ENCODE measurements around the gene HNRNPAB. TPM values are rescaled to one million over a fixed set of nuclear protein-coding genes. Genes with fewer than 3 reads are reported as not detected.

Gene HNRNPAB
- total and polyA plus RNA-seq, 9 of the 15 experiments (the other 6 are each of a cell fraction or from before 2014, with no cell fraction given) = 34.6 to 425 (median 236) TPM

- TF ChIP-seq, protein P1, sequence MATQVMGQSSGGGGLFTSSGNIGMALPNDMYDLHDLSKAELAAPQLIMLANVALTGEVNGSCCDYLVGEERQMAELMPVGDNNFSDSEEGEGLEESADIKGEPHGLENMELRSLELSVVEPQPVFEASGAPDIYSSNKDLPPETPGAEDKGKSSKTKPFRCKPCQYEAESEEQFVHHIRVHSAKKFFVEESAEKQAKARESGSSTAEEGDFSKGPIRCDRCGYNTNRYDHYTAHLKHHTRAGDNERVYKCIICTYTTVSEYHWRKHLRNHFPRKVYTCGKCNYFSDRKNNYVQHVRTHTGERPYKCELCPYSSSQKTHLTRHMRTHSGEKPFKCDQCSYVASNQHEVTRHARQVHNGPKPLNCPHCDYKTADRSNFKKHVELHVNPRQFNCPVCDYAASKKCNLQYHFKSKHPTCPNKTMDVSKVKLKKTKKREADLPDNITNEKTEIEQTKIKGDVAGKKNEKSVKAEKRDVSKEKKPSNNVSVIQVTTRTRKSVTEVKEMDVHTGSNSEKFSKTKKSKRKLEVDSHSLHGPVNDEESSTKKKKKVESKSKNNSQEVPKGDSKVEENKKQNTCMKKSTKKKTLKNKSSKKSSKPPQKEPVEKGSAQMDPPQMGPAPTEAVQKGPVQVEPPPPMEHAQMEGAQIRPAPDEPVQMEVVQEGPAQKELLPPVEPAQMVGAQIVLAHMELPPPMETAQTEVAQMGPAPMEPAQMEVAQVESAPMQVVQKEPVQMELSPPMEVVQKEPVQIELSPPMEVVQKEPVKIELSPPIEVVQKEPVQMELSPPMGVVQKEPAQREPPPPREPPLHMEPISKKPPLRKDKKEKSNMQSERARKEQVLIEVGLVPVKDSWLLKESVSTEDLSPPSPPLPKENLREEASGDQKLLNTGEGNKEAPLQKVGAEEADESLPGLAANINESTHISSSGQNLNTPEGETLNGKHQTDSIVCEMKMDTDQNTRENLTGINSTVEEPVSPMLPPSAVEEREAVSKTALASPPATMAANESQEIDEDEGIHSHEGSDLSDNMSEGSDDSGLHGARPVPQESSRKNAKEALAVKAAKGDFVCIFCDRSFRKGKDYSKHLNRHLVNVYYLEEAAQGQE (IDR thresholded peaks at IDR 0.05; ENCODE audit: borderline replicate concordance) = no peak
- TF ChIP-seq, protein P1 (CRISPR knock-in tag; IDR thresholded peaks at IDR 0.05; ENCODE audit: low read depth) = peak; percentile 24; the same call in 1 of the 2 replicates
- peak; percentile 13 to 44; a peak in 2 of 4 replicates for TF ChIP-seq MAZ (CRISPR knock-in tag; conservative IDR thresholded peaks at IDR 0.05 in 1 of 2, IDR thresholded peaks at IDR 0.05 in 1 of 2)
- TF ChIP-seq SUPT5H (IDR thresholded peaks at IDR 0.05) = peak; percentile 61; the same call in 1 of the 2 replicates
- no peak for TF ChIP-seq MIER1 (IDR thresholded peaks at IDR 0.05; ENCODE audit: low read depth)
- no peak for TF ChIP-seq NFE2 (IDR thresholded peaks at IDR 0.05; ENCODE audit: low read depth)
- 0 out of 4 replicates have a peak, but pooled peaks of 1 of the 2 experiments have one; percentile 54 for TF ChIP-seq SIN3A (IDR thresholded peaks at IDR 0.05; ENCODE audit: borderline replicate concordance in 2 of 2, control insufficient read depth in 1 of 2, low read depth in 2 of 2, low read length in 2 of 2)
- TF ChIP-seq ZNF224 (CRISPR knock-in tag; IDR thresholded peaks at IDR 0.05) = no peak
- TF ChIP-seq CTCFL (IDR thresholded peaks at IDR 0.05; ENCODE audit: borderline replicate concordance, insufficient read depth, low read depth, low read length, poor library complexity, severe bottlenecking) = no peak
- peak; percentile 52; the same call in 1 of the 2 replicates for TF ChIP-seq MTA3 (IDR thresholded peaks at IDR 0.05; ENCODE audit: borderline replicate concordance)
These were observed 28.0 kb downstream of the HNRNPAB start, which contains the start of gene PHYKPL (continued) for GRCh38 chr5:178232124-178232919.

Data from K562 (cell line).